GM21528 (cell line): ENCODE data around the gene UROC1.

ENCODE experiments used
- ATAC-seq: cut with Tn5 transposase; IDR thresholded peaks from one replicate; pipeline ENCODE4 v1.9.1; 2021; ENCODE audit warnings: mild to moderate bottlenecking, moderate library complexity; ENCODE audit not compliant: unreplicated experiment, low FRiP score

Gene UROC1

GRCh38 chr3:126448136-126448892, 69.3 kb downstream of the UROC1 start:
- no peak for ATAC-seq

- ATAC-seq, result no peak
These were observed 70.0 kb downstream of the UROC1 start for GRCh38 chr3:126447456-126448106.

GRCh38 chr3:126446791-126447190, 70.8 kb downstream of the UROC1 start:
- no peak for ATAC-seq

GRCh38 chr3:126446301-126446700, 71.3 kb downstream of the UROC1 start:
- ATAC-seq, result no peak

DNA sequence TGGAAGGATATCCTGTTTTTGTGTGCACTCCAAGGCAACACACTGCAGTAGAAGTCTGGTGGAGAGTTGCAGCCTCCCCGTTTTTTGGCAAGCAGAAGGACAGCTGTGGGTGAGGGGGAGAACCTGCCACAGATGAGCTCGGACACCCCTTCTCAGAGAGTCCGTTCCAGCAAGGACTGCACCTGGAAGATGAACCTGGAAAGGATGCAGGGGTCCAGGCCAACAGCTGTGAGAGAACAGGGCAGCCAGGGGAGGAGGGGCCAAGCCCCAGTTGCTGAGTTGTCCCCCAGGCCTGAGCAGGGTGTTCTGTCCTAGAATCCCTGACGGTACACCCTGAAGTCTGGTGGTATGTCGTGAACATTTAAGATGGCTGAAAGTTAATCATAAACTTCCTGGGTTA, 72.1 kb downstream of the UROC1 start:
- no peak for ATAC-seq

DNA sequence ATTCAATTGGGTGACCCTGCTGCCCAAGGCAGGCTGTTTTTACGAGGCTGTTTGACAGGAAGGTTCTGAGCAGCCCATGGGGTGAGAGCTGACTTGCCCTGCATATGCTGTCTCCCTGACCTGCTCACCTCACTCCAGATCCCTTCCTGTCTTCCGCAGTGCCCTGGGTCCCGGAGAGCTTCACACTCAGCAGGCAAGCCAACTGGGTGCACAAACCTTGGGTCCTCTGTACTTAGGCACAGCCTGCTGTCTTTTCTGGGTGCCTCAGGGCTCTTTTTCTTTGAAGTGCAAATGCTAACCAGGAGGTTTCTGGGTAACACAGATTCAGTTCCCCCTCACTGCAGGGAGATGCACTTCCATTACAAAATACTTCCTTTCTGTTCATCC, 74.7 kb downstream of the UROC1 start:
- no peak for ATAC-seq

GRCh38 chr3:126442094-126442855, 75.3 kb downstream of the UROC1 start:
- no peak for ATAC-seq

GRCh38 chr3:126441256-126441880, 76.2 kb downstream of the UROC1 start:
- ATAC-seq, result no peak

- no peak for ATAC-seq
These were observed 76.9 kb downstream of the UROC1 start for GRCh38 chr3:126440709-126440995.

DNA sequence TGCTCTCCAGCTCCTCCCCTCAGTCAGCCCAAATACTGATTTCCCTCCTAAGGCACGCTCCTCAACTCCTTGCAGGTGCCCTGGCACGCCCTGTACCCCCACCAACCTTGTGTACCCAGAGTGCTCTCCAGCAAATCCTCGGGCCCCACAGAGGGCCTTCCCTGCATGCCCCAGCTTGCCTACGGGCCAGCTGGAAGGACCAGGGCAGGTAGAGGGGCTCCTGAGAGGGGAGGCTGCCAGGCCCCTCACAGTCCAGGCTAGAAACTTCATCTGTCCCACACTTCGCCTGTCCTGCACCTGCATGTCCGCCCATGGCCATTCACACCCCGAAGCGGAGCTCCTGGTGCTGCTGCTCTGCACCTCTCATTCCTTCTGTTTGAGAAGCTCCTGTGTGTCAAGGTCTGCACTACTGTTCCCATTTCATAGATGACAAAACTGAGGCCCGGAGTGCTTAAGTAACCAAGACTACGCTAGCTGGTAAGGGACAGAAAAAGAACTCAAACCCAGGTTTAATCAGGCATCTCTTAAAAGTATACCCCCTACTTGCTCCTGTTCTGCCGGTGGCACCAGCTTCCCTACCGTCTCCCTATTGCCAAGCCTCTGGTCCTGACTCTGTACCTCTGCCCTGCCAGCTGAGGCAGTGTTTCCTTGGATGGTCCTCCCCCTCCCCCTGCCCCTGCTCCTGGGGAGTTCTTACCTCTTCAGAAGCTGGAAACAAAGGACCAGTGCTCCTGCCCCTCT, 77.4 kb downstream of the UROC1 start:
- ATAC-seq, result no peak

GRCh38 chr3:126439346-126439967, 78.1 kb downstream of the UROC1 start:
- no peak for ATAC-seq

- ATAC-seq, result no peak
These were observed 78.8 kb downstream of the UROC1 start for GRCh38 chr3:126438746-126439145.

GRCh38 chr3:126438186-126438585, 79.4 kb downstream of the UROC1 start:
- no peak for ATAC-seq

DNA sequence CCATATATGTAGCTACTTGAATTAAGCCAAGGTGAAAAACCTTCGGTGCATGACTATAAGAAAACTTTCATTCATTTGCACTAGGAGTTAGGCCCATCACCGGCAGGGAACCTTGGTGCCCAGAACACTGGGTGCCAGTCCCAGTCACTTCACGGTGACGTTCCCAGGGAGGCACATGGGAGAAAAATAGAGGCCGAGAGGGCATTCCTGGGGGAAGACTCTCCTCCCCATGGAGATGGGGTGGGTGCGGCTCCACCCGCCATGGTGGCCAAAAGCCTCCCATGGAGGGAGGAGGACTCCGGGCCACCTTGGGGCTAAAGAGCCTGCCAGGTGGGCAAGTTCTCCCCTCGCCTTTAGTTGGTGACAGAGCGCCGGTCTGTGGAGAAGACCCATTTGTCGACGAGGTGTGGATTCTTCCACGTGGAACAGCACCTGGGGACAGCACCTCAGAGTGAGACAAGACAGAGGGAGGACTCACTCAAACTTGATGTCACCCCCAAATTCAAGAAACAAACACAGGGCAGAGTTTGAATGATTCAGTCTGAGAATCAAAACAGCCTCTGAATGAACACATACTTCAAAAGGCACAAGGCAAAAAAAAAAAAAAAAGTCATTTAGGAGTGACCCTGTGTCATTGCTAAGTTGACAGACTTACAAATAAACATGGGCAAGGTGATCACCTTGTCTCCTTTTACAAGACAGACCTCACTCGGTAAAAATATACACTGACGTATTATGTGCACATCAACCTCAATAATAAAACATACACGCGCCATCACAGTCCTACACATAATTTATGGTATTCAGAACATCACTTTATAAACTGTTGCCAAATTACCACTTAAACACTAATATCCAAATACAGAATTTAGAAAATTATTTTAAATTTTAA, 80.5 kb downstream of the UROC1 start:
- ATAC-seq, result no peak

DNA sequence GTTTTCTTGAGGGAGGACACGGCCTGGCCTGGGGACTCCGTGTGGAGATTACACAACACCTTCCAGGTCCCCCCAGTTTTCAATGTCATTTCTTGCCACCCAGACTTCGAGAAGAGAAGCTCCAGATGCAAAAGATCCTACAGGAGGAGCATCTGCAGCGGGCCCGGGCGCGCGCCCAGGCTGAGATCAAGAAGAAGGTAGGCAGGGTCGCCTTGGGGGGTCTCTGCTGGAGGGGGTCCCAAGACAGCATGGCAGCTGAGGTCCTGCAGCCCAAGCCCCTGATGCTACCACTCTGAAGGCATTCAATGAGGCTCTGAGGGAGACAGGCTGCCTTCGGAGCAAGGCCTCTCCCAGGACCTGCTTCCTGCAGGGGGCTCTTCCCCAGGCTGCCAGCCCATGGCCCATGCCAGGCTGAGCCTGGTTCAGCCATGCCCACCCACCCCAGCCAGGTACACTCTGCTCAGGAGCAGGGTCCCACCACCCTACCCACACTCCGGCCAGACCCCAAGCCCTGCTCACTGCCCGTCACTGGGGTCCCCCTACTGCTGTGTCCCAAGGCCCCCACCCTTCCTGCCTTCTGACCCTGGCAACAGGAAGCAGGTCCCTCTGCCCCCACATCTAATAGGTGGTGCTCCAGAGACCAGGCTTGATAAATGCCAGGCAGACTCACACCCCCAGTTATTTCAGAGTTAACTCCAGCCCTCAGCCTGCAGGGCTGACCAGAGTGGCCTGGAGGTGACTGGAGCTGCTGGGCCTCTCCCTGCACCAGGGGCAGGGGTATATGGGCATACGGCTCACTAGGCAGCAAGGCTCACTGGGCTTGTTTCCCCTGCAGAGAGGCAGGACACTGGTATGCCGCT, 81.9 kb downstream of the UROC1 start:
- no peak for ATAC-seq

- no peak for ATAC-seq
These were observed 82.6 kb downstream of the UROC1 start for GRCh38 chr3:126434931-126435411.

- ATAC-seq, result no peak
These were observed 83.3 kb downstream of the UROC1 start for GRCh38 chr3:126434264-126434590.
